D341Med (cell line): ENCODE results near the gene MYO3B.
A peak's percentile ranks its signal among the peaks of the same experiment; 100 is the strongest.

Experiments
- DNase-seq: peaks from one replicate; pipeline ENCODE4 v3.0.0; 2012; ENCODE audit warnings: low spot score

The MYO3B gene

GRCh38 chr2:170305711-170306110 lies 127.8 kb downstream of the MYO3B start:
- no peak for DNase-seq

GRCh38 chr2:170306293-170306873 lies 128.4 kb downstream of the MYO3B start:
- no peak for DNase-seq

GRCh38 chr2:170307052-170307451 lies 129.1 kb downstream of the MYO3B start:
- no peak for DNase-seq

- no peak for DNase-seq
Observed at GRCh38 chr2:170307555-170308351, 129.8 kb downstream of the MYO3B start.

GRCh38 chr2:170310876-170311502 lies 133.0 kb downstream of the MYO3B start:
- DNase-seq, result no peak

- DNase-seq, result no peak
Observed at GRCh38 chr2:170313347-170313991, 135.5 kb downstream of the MYO3B start.

GRCh38 chr2:170313992-170314348 lies 136.0 kb downstream of the MYO3B start:
- no peak for DNase-seq

- no peak for DNase-seq
Observed at GRCh38 chr2:170314744-170315447, 136.9 kb downstream of the MYO3B start.

GRCh38 chr2:170320948-170321347 lies 143.0 kb downstream of the MYO3B start:
- no peak for DNase-seq

GRCh38 chr2:170321526-170321925 lies 143.6 kb downstream of the MYO3B start:
- DNase-seq, result no peak

- no peak for DNase-seq
Observed at GRCh38 chr2:170322140-170322766, 144.3 kb downstream of the MYO3B start.

- DNase-seq, result no peak
Observed at GRCh38 chr2:170323743-170324142, 145.8 kb downstream of the MYO3B start.

GRCh38 chr2:170324640-170325046 lies 146.7 kb downstream of the MYO3B start:
- peak; percentile 61 for DNase-seq

- DNase-seq, result no peak
Observed at GRCh38 chr2:170330881-170331280, 152.9 kb downstream of the MYO3B start.

- no peak for DNase-seq
Observed at GRCh38 chr2:170332676-170333402, 154.9 kb downstream of the MYO3B start.

- DNase-seq, result no peak
Observed at GRCh38 chr2:170335351-170335750, 157.4 kb downstream of the MYO3B start.

GRCh38 chr2:170336408-170336807 lies 158.5 kb downstream of the MYO3B start:
- no peak for DNase-seq

GRCh38 chr2:170336916-170337315 lies 159.0 kb downstream of the MYO3B start:
- DNase-seq, result no peak

GRCh38 chr2:170339322-170339721 lies 161.4 kb downstream of the MYO3B start:
- DNase-seq, result no peak

GRCh38 chr2:170339750-170340692 lies 162.1 kb downstream of the MYO3B start:
- no peak for DNase-seq
